C4-2B (cell line): ENCODE measurements around the gene ATP1A1.

Experiments used
- CTCF ChIP-seq: fragments of 450-650 bp; conservative IDR thresholded peaks from 2 replicates; pipeline ENCODE4 v1.5.1; 2017; ENCODE audit warnings: mild to moderate bottlenecking
- ZFX ChIP-seq: fragments of 450-650 bp; IDR thresholded peaks from 2 replicates; pipeline ENCODE4 v1.6.1; 2017

- TF ChIP-seq CTCF (no peak), ZFX (no peak)
Observed at GRCh38 chr1:116331523-116331922, 41.5 kb upstream of the ATP1A1 start.
